SU-DHL-6 (cell line): ENCODE results near the gene CELA1.

Experiments
- CTCF ChIP-seq: fragments of 200-600 bp; sonication (generic); IDR thresholded peaks from one replicate; pipeline ENCODE4 v1.5.1; 2017; ENCODE audit warnings: antibody characterized with exemption, mild to moderate bottlenecking, low read length, moderate library complexity; ENCODE audit not compliant: insufficient read depth, poor library complexity, severe bottlenecking
- EZH2phosphoT487 ChIP-seq: fragments of 200-600 bp; sonication (generic), shearing (Covaris generic); conservative IDR thresholded peaks from 2 replicates; pipeline ENCODE4 v1.6.1; 2018; ENCODE audit warnings: mild to moderate bottlenecking, antibody characterized with exemption, low read length, moderate library complexity, mixed read lengths

DNA sequence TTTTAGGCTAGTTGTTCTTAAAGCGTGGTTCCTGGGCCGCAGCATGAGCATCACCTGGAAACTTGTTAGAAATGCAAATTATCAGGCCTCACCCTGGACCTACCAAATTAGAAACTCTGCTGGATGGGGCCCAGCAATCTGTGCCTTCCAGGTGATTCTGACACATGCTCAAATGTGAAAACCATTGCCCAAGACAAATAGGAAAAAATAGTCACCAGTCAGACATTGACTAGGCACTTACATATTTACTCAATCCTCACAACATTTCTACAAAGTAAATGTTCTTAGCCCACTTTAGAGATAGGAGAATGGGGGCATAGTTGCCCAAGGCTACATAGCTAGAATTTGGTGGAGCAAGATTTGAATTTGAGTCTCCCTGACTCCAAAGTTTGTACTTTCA is 3.3 kb downstream of the CELA1 start:
- TF ChIP-seq CTCF (no peak), EZH2phosphoT487 (no peak)
